GM06990 (cell line): Measurements from ENCODE around the gene RBM48.

ENCODE experiments used
- DNase-seq: peaks from one replicate; pipeline ENCODE4 v3.0.0-alpha.2; 2011; ENCODE audit not compliant: insufficient read length; ENCODE audit errors: extremely low read depth
- H3K27me3 ChIP-seq: replicated peaks from 2 replicates; pipeline ENCODE4 v1.6.0; 2011; ENCODE audit warnings: low read length; ENCODE audit not compliant: control insufficient read depth, insufficient read depth
- H3K36me3 ChIP-seq: 2 replicates; pipeline ENCODE4 v1.5.1; 2011; ENCODE audit warnings: low read length; ENCODE audit not compliant: control insufficient read depth, insufficient read depth
- H3K4me3 ChIP-seq: replicated peaks from 2 replicates; pipeline ENCODE4 v1.5.1; 2011; ENCODE audit warnings: low read depth, mild to moderate bottlenecking, control low read depth, low read length
- CTCF ChIP-seq: IDR thresholded peaks from 2 replicates; pipeline ENCODE4 v1.5.1; 2011; ENCODE audit warnings: low read length, control low read depth, mild to moderate bottlenecking, inconsistent platforms; ENCODE audit not compliant: insufficient read depth, poor library complexity, severe bottlenecking

RBM48 gene

DNA sequence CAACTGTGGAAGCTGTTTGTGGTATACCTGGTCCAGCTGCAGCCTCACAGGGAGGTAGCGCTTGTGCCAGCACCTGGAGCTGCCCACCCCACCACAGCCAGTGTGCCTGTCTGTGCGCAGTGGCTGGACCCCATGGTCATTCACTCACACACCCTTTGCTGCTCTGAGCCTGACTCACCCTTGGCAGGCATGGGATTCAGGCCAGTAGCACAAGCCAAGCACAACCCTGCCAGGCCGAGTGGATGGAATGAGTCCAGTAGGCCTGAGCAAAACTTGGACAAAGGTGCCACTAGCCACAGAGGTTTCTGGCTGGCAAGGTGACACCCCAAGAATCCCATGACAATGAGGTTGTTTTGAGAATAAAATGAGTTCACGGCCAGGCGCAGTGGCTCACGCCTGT is 19.0 kb downstream of the RBM48 start:
- Histone ChIP-seq H3K27me3 (no peaks in the 10 kb centered on the region), H3K36me3 (no peaks in the 10 kb centered on the region), H3K4me3 (no peak overlapping the region)
- no peak for DNase-seq
- no peak for TF ChIP-seq CTCF

GRCh38 chr7:92550194-92550593 is 21.6 kb downstream of the RBM48 start:
- TF ChIP-seq CTCF = no peak
- DNase-seq = no peak
- Histone ChIP-seq H3K27me3 (no peaks in the 10 kb centered on the region), H3K4me3 (no peak overlapping the region), H3K36me3 (no peaks in the 10 kb centered on the region)

GRCh38 chr7:92557249-92557648 is 28.7 kb downstream of the RBM48 start:
- TF ChIP-seq CTCF = no peak
- Histone ChIP-seq H3K27me3 (no peaks in the 10 kb centered on the region), H3K36me3 (peaks cover 2% of the 10 kb centered on the region)

GRCh38 chr7:92557808-92558362 is 29.3 kb downstream of the RBM48 start:
- no peak for TF ChIP-seq CTCF
- DNase-seq = no peak
- Histone ChIP-seq H3K36me3 (peaks cover 2% of the 10 kb centered on the region), H3K4me3 (no peak overlapping the region), H3K27me3 (no peaks in the 10 kb centered on the region)

More at GRCh38 chr7:92557249-92557648, 28.7 kb downstream of the RBM48 start:
- H3K4me3 ChIP-seq = no peak overlapping the region
- no peak for DNase-seq

DNA sequence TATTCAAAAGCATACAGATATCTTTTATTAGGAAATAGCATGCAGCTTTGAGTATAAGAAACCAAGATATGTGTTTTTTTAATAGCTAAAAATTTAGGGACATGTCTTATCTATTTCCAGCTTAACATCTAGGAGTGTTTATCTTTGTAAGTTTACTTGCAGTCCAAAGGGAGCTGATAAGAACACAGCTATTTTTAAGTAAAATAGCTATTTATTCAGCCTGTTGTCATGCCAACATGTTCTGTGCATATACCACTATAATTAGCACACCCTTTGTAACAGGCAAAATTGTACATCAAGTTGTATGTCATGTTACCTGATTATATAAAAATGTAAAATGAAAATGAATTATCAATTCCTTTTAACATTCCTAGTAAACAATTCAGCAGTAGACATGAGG is 32.0 kb downstream of the RBM48 start:
- no peak overlapping the region for H3K4me3 ChIP-seq
- no peaks in the 10 kb centered on the region for H3K27me3 ChIP-seq
- H3K36me3 ChIP-seq = peaks cover 5% of the 10 kb centered on the region
- no peak for DNase-seq
- TF ChIP-seq CTCF = no peak

DNA sequence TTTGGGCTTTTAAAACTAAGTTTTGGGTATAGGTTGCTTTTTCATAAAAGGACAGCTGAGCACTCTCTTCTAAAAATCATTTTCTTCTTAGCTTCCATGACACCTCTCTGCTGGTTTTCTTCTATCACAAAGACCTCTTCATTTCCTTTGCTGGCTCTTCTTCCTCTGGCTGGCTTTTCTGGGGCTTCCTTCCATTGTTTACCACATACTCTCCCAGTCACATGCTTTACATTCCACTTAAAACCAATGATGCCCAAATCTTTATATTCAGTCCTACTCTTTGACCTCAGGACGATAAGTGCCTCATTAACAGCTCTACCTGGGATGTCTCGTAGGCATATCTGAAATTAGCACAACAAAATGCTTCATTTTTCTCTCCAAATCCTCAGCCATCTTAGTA is 34.8 kb downstream of the RBM48 start:
- DNase-seq = no peak
- no peak for TF ChIP-seq CTCF
- H3K36me3 ChIP-seq = peaks cover 10% of the 10 kb centered on the region

More for the DNA sequence above, 34.8 kb downstream of the RBM48 start:
- no peaks in the 10 kb centered on the region for H3K27me3 ChIP-seq
- H3K4me3 ChIP-seq = no peak overlapping the region
